Panc1 (cell line): ENCODE results near the gene ATP2B2. TPM values are rescaled to one million over a fixed set of nuclear protein-coding genes. Genes with fewer than 3 reads are reported as not detected.

Source experiments
- ATAC-seq: fragments of 200-7000 bp; cut with Tn5 transposase; 2 replicates; pipeline ENCODE4 v1.9.1; 2020; ENCODE audit warnings: mild to moderate bottlenecking, moderate library complexity
- BruUV-seq: library from RNA; stranded (reverse); fragments of 400-500 nt; replicated peaks from 2 replicates; lab custom pipeline; 2021; lab: Mats Ljungman, UMichigan
- CTCF ChIA-PET: fragments of 300-600 bp; sonication (Branson Sonifier 250); formaldehyde crosslinking; loops from one replicate; lab custom pipeline; 2022; ENCODE audit warnings: antibody characterized with exemption; lab: Charles Lee
- POLR2A ChIA-PET: fragments of 300-600 bp; sonication (Branson Sonifier 250); formaldehyde crosslinking; loops from one replicate; lab custom pipeline; 2022; ENCODE audit warnings: antibody characterized with exemption; lab: Charles Lee
- DNase-seq: peaks from one replicate; pipeline ENCODE4 v3.0.0-alpha.2; 2010; ENCODE audit warnings: low read depth, low spot score
- H3K27ac ChIP-seq: 2 replicates; pipeline ENCODE4 v1.5.1; 2011; ENCODE audit warnings: mild to moderate bottlenecking, low read length, inconsistent platforms
- H3K27me3 ChIP-seq: fragments of 200-500 bp; sonication (Bioruptor generic); 2 replicates; pipeline ENCODE4 v1.6.0; 2014; ENCODE audit warnings: low read length, inconsistent platforms; ENCODE audit not compliant: control insufficient read depth, insufficient read depth
- H3K36me3 ChIP-seq: fragments of 200-500 bp; sonication (Bioruptor generic); 2 replicates; pipeline ENCODE4 v1.5.1; 2014; ENCODE audit warnings: inconsistent platforms, mild to moderate bottlenecking, low read length, moderate library complexity; ENCODE audit not compliant: control insufficient read depth, insufficient read depth
- H3K4me1 ChIP-seq: 2 replicates; pipeline ENCODE4 v1.5.1; 2011; ENCODE audit warnings: inconsistent platforms, mild to moderate bottlenecking, low read length, moderate library complexity; ENCODE audit not compliant: control insufficient read depth, insufficient read depth
- H3K4me3 ChIP-seq, 2 experiments: 2 replicates each; pipeline ENCODE4 v1.5.1; 2011 to 2012; ENCODE audit warnings: low read depth in 2 of 2, low read length in 2 of 2, mild to moderate bottlenecking in 2 of 2, inconsistent platforms in 1 of 2, moderate library complexity in 1 of 2
- H3K9me3 ChIP-seq: fragments of 200-500 bp; sonication (Bioruptor generic); 2 replicates; pipeline ENCODE4 v1.5.1; 2014; ENCODE audit warnings: low read depth, mild to moderate bottlenecking, inconsistent platforms, low read length, moderate library complexity; ENCODE audit not compliant: control insufficient read depth, insufficient read depth
- POLR2AphosphoS5 ChIP-seq: IDR thresholded peaks from 2 replicates; pipeline ENCODE4 v1.6.1; 2012; ENCODE audit warnings: mild to moderate bottlenecking, low read depth, low read length, moderate library complexity
- SIN3A ChIP-seq: IDR thresholded peaks from 2 replicates; pipeline ENCODE4 v1.6.1; 2012; ENCODE audit warnings: low read depth, mild to moderate bottlenecking, low read length, moderate library complexity, borderline replicate concordance; ENCODE audit not compliant: insufficient read depth
- TCF7L2 ChIP-seq: IDR thresholded peaks from 2 replicates; pipeline ENCODE4 v1.6.1; 2011; ENCODE audit warnings: mild to moderate bottlenecking, low read depth, low read length, inconsistent platforms
- in situ Hi-C: cut with HindIII; loops from 2 replicates; pipeline ENCODE4 v1.10.0; 2016; ENCODE audit warnings: low sequenced_read_pairs, low pct_unique_long_range_greater_than_20kb
- intact Hi-C: fragments of 100-400 bp; cut with micrococcal nuclease; formaldehyde crosslinking; loops from one replicate; pipeline ENCODE4 v1.10.0; 2022; ENCODE audit not compliant: unreplicated experiment
- microRNA-seq: library from miRNA; unstranded; fragments of <30 nt; microRNA quantifications from one replicate; pipeline ENCODE4 v1.1.0, GENCODE V29; 2020; ENCODE audit not compliant: unreplicated experiment
- total RNA-seq: library from RNA; stranded (reverse); gene quantifications from one replicate; pipeline ENCODE4 v1.2.1, GENCODE V29; 2021; ENCODE audit not compliant: unreplicated experiment
- TF ChIP-seq, protein P1 (sequence below): fragments of 450-650 bp; IDR thresholded peaks from 2 replicates; pipeline ENCODE4 v1.5.1; 2017; ENCODE audit warnings: mild to moderate bottlenecking
- TF ChIP-seq, protein P2 (sequence below), 2 experiments: IDR thresholded peaks; 2 replicates each; pipeline ENCODE4 v1.6.1; 2011 to 2012; ENCODE audit warnings: low read depth in 2 of 2, control low read depth in 1 of 2, low read length in 1 of 2, mild to moderate bottlenecking in 1 of 2, moderate library complexity in 1 of 2; ENCODE audit not compliant: insufficient read depth in 1 of 2

Gene ATP2B2
- total RNA-seq, 1 experiment from 2014 or later = not detected

- CTCF ChIA-PET = no interaction called here
Observed at GRCh38 chr3:10277115-10277625, 228.2 kb downstream of the ATP2B2 start.

GRCh38 chr3:10274601-10275000 lies 230.8 kb downstream of the ATP2B2 start:
- in situ Hi-C loops (no loop called here), intact Hi-C loops (no loop called here)
- ChIA-PET CTCF (no interaction called here), POLR2A (no interaction called here)
- Histone ChIP-seq H3K4me1 (no peaks in the 10 kb centered on the region), H3K4me3 (no peak overlapping the region), H3K36me3 (no peaks in the 10 kb centered on the region; the same call in 1 of the 2 replicates), H3K9me3 (no peaks in the 10 kb centered on the region), H3K27me3 (no peaks in the 10 kb centered on the region), H3K27ac (no peak overlapping the region)
- BruUV-seq = no TSS peak
- no peak for TF ChIP-seq TCF7L2
- no peak for TF ChIP-seq POLR2AphosphoS5
- TF ChIP-seq, protein P1, sequence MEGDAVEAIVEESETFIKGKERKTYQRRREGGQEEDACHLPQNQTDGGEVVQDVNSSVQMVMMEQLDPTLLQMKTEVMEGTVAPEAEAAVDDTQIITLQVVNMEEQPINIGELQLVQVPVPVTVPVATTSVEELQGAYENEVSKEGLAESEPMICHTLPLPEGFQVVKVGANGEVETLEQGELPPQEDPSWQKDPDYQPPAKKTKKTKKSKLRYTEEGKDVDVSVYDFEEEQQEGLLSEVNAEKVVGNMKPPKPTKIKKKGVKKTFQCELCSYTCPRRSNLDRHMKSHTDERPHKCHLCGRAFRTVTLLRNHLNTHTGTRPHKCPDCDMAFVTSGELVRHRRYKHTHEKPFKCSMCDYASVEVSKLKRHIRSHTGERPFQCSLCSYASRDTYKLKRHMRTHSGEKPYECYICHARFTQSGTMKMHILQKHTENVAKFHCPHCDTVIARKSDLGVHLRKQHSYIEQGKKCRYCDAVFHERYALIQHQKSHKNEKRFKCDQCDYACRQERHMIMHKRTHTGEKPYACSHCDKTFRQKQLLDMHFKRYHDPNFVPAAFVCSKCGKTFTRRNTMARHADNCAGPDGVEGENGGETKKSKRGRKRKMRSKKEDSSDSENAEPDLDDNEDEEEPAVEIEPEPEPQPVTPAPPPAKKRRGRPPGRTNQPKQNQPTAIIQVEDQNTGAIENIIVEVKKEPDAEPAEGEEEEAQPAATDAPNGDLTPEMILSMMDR = no peak
- TF ChIP-seq, protein P2, sequence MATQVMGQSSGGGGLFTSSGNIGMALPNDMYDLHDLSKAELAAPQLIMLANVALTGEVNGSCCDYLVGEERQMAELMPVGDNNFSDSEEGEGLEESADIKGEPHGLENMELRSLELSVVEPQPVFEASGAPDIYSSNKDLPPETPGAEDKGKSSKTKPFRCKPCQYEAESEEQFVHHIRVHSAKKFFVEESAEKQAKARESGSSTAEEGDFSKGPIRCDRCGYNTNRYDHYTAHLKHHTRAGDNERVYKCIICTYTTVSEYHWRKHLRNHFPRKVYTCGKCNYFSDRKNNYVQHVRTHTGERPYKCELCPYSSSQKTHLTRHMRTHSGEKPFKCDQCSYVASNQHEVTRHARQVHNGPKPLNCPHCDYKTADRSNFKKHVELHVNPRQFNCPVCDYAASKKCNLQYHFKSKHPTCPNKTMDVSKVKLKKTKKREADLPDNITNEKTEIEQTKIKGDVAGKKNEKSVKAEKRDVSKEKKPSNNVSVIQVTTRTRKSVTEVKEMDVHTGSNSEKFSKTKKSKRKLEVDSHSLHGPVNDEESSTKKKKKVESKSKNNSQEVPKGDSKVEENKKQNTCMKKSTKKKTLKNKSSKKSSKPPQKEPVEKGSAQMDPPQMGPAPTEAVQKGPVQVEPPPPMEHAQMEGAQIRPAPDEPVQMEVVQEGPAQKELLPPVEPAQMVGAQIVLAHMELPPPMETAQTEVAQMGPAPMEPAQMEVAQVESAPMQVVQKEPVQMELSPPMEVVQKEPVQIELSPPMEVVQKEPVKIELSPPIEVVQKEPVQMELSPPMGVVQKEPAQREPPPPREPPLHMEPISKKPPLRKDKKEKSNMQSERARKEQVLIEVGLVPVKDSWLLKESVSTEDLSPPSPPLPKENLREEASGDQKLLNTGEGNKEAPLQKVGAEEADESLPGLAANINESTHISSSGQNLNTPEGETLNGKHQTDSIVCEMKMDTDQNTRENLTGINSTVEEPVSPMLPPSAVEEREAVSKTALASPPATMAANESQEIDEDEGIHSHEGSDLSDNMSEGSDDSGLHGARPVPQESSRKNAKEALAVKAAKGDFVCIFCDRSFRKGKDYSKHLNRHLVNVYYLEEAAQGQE (IDR thresholded peaks at IDR 0.05; ENCODE audit: insufficient read depth in 1 of 2, low read depth in 2 of 2, low read length in 1 of 2) = no peak
- TF ChIP-seq SIN3A = no peak
- no peak for DNase-seq
- ATAC-seq = no peak

More at GRCh38 chr3:10277115-10277625, 228.2 kb downstream of the ATP2B2 start:
- no peaks in the 10 kb centered on the region for H3K27me3 ChIP-seq
- BruUV-seq = no TSS peak
- intact Hi-C loops (no loop called here), in situ Hi-C loops (no loop called here)
- no peak for DNase-seq
- H3K9me3 ChIP-seq = no peaks in the 10 kb centered on the region
- H3K36me3 ChIP-seq = 0 out of 2 replicates have a peak, but pooled peaks cover 2% of the 10 kb centered on the region
- H3K4me1 ChIP-seq = no peaks in the 10 kb centered on the region
- no peak for ATAC-seq
- TF ChIP-seq, protein P2 (IDR thresholded peaks at IDR 0.05; ENCODE audit: insufficient read depth in 1 of 2, low read depth in 2 of 2, low read length in 1 of 2) = no peak
- TF ChIP-seq, protein P1 = no peak
- TF ChIP-seq TCF7L2 (no peak), POLR2AphosphoS5 (no peak), SIN3A (no peak)
- no peak overlapping the region for H3K4me3 ChIP-seq
- POLR2A ChIA-PET = no interaction called here
- no peak overlapping the region for H3K27ac ChIP-seq

Small RNA genes within 50 kb of the gene (microRNA-seq; reads per million reads assigned to microRNA genes)
- not detected for gene MIR378B
- gene MIR885 = not detected

Other genes starting within 250 kb of the ATP2B2 start
- not detected for gene GHRL, start 212.6 kb downstream of the ATP2B2 start, total RNA-seq
- gene SEC13, start 184.5 kb downstream of the ATP2B2 start, total RNA-seq = 81.4 TPM